ENCODE results near the gene BARHL1.

DNA sequence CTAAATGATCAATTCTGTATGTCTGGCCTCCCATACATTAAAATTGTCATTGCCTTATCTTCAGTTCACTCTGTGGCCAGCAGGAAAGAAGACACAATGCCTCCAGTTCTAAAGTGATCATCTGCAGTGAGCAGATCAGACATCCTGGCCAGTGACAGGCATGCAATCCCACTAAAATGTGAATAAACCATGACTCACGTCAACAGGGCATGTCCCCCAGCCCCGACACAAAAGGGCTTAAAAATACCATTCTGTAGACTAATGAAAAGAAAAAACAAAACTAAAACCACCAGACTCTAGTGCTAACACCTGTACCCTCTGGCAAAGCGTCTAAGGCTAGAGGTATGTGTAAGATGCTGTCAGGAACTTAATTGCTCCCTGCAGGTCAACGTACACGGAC, 48.9 kb downstream of the BARHL1 start:
- TF ChIP-seq, protein P1, sequence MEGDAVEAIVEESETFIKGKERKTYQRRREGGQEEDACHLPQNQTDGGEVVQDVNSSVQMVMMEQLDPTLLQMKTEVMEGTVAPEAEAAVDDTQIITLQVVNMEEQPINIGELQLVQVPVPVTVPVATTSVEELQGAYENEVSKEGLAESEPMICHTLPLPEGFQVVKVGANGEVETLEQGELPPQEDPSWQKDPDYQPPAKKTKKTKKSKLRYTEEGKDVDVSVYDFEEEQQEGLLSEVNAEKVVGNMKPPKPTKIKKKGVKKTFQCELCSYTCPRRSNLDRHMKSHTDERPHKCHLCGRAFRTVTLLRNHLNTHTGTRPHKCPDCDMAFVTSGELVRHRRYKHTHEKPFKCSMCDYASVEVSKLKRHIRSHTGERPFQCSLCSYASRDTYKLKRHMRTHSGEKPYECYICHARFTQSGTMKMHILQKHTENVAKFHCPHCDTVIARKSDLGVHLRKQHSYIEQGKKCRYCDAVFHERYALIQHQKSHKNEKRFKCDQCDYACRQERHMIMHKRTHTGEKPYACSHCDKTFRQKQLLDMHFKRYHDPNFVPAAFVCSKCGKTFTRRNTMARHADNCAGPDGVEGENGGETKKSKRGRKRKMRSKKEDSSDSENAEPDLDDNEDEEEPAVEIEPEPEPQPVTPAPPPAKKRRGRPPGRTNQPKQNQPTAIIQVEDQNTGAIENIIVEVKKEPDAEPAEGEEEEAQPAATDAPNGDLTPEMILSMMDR (IDR thresholded peaks at IDR 0.05): no peak
- no peak for TF ChIP-seq ZFX (IDR thresholded peaks at IDR 0.05; ENCODE audit: borderline replicate concordance)
